Upper lobe of right lung (tissue), 1 donor: ENCODE measurements around the gene TMPRSS5. TPM values are rescaled to one million over a fixed set of nuclear protein-coding genes. Genes with fewer than 3 reads are reported as not detected.
A peak's percentile ranks its signal among the peaks of the same experiment; 100 is the strongest.

Source experiments
- ATAC-seq: fragments of 200-7000 bp; cut with Tn5 transposase; one replicate; pipeline ENCODE4 v1.9.1; 2020; ENCODE audit warnings: mild to moderate bottlenecking, moderate library complexity
- DNase-seq: peaks from one replicate; pipeline ENCODE4 v3.0.0-alpha.2; 2020
- H3K27ac ChIP-seq: fragments of 200-600 bp; one replicate; pipeline ENCODE4 v1.8.0; 2022
- H3K27me3 ChIP-seq: fragments of 200-600 bp; one replicate; pipeline ENCODE4 v1.8.0; 2022; ENCODE audit warnings: mild to moderate bottlenecking
- H3K36me3 ChIP-seq: fragments of 200-600 bp; one replicate; pipeline ENCODE4 v1.8.0; 2022
- H3K4me1 ChIP-seq: fragments of 200-600 bp; one replicate; pipeline ENCODE4 v1.8.0; 2022
- H3K4me3 ChIP-seq: fragments of 200-600 bp; one replicate; pipeline ENCODE4 v1.8.0; 2022; ENCODE audit warnings: mild to moderate bottlenecking
- H3K9me3 ChIP-seq: fragments of 200-600 bp; one replicate; pipeline ENCODE4 v1.8.0; 2022
- intact Hi-C: fragments of 100-400 bp; cut with DNase I; formaldehyde crosslinking; loops from one replicate; pipeline ENCODE4 v1.11.0; 2022
- total RNA-seq: library from RNA; stranded (reverse); fragmentation: NEBNext Ultra II Directional; extraction: Animal tissue kit (Norgen Biotek cat#: 25700); gene quantifications from one replicate; pipeline ENCODE4 v1.2.1, GENCODE V29; 2021
- TF ChIP-seq, protein P1 (sequence below): fragments of 200-600 bp; IDR thresholded peaks from one replicate; pipeline ENCODE4 v1.8.0; 2022; ENCODE audit warnings: antibody characterized with exemption
- donor health status: DM: no; HTN: yes; CAD: no; lungs with severe emphysema.

TMPRSS5 gene
- total RNA-seq, 1 donor from 2014 or later, result 0.69 TPM

DNA sequence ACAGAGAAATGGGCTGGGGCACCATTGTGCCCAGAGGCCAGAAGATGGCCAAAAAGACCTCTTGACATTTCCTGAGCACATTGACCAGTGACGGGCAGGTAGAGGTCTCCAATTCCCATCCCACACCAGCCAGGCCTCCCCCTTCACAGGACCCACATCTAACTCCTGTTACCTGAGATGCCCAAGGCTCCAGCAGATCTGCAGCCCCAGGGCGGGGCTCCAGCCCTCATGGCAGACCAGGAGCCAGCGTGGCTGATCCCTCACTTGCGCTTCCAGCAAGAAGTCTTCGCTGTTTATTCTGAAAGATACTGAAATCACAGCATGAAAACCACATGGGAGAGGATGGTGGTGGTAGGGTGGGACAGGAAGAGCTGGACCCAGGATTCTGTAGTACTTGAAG lies 9.0 kb downstream of the TMPRSS5 start:
- Histone ChIP-seq H3K27ac (no peak overlapping the region), H3K27me3 (no peaks in the 10 kb centered on the region), H3K9me3 (no peaks in the 10 kb centered on the region), H3K4me3 (no peak overlapping the region), H3K4me1 (no peaks in the 10 kb centered on the region), H3K36me3 (no peaks in the 10 kb centered on the region)
- ATAC-seq (no peak), DNase-seq (no peak)
- TF ChIP-seq, protein P1, sequence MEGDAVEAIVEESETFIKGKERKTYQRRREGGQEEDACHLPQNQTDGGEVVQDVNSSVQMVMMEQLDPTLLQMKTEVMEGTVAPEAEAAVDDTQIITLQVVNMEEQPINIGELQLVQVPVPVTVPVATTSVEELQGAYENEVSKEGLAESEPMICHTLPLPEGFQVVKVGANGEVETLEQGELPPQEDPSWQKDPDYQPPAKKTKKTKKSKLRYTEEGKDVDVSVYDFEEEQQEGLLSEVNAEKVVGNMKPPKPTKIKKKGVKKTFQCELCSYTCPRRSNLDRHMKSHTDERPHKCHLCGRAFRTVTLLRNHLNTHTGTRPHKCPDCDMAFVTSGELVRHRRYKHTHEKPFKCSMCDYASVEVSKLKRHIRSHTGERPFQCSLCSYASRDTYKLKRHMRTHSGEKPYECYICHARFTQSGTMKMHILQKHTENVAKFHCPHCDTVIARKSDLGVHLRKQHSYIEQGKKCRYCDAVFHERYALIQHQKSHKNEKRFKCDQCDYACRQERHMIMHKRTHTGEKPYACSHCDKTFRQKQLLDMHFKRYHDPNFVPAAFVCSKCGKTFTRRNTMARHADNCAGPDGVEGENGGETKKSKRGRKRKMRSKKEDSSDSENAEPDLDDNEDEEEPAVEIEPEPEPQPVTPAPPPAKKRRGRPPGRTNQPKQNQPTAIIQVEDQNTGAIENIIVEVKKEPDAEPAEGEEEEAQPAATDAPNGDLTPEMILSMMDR, result no peak
- intact Hi-C loops, result no loop called here

DNA sequence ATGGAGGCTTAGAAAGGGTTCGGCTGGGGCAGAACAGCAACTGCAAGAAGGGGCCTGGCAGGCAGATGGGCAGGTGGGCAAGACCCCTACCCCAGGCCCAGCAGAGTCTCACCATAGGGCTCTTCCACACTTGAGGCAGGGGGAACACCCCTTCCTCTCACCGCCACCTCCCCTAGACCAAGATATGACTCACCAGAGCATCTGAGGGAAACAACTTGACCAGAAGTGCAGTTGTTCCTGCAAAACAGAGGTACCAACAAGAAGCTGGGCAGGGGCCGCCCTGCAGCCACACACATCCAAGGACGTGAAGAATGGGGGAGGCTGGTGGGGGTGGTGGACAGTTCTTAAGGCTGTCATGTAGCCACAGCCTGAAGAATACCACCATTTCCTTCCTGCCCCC lies 10.9 kb downstream of the TMPRSS5 start:
- Histone ChIP-seq H3K9me3 (no peaks in the 10 kb centered on the region), H3K36me3 (no peaks in the 10 kb centered on the region), H3K27ac (no peak overlapping the region), H3K4me1 (no peaks in the 10 kb centered on the region), H3K27me3 (no peaks in the 10 kb centered on the region), H3K4me3 (no peak overlapping the region)
- TF ChIP-seq, protein P1, result no peak
- intact Hi-C loops, result no loop called here
- no peak for ATAC-seq
- DNase-seq, result no peak

DNA sequence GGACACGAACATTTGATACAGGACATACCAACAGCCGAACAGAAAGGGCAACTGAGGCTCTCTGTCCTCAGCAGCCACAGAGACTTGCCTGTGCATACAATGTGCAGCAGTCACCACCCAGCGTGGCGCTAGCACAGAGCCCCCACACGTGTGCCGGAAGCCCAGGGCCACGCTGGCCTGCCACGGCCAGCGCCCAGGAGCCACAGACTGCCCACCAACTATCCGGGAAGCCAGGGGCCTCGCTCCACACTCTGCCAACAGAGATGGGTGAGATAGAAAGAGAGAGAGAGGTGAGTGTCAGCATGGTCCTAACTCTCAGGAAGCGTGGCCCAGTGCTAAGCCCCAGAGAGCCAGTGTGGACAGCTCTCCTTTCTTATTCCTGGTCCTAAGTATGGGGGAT lies 11.7 kb downstream of the TMPRSS5 start:
- ATAC-seq (no peak), DNase-seq (no peak)
- no peak overlapping the region for H3K27ac ChIP-seq
- no peaks in the 10 kb centered on the region for H3K9me3 ChIP-seq
- H3K27me3 ChIP-seq, result no peaks in the 10 kb centered on the region
- TF ChIP-seq, protein P1, result no peak
- no peak overlapping the region for H3K4me3 ChIP-seq
- H3K4me1 ChIP-seq, result no peaks in the 10 kb centered on the region
- no peaks in the 10 kb centered on the region for H3K36me3 ChIP-seq
- intact Hi-C loops, result no loop called here

DNA sequence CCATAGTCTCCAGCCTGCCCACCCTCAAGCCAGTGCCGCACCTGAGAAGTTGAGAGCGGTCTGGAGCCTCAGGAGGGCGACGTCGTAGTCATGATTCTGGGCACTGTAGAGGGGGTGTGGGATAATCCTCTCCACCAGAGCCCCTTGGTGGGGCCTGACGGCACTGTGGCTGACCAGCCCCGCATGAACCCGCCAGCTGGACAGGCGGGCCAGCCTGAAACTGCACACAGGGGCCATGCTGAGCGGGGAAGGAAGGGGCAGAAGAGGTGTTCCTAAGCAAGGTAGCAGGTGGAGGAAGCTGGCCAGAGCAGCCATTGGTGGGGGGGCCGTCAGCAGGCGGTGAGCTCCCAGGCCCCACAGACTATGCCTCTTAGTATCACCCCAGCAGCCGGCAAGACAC lies 13.1 kb downstream of the TMPRSS5 start:
- Histone ChIP-seq H3K4me1 (no peaks in the 10 kb centered on the region), H3K9me3 (no peaks in the 10 kb centered on the region), H3K27ac (no peak overlapping the region), H3K36me3 (no peaks in the 10 kb centered on the region), H3K27me3 (no peaks in the 10 kb centered on the region), H3K4me3 (no peak overlapping the region)
- intact Hi-C loops, result no loop called here
- TF ChIP-seq, protein P1, result no peak
- no peak for DNase-seq
- no peak for ATAC-seq

DNA sequence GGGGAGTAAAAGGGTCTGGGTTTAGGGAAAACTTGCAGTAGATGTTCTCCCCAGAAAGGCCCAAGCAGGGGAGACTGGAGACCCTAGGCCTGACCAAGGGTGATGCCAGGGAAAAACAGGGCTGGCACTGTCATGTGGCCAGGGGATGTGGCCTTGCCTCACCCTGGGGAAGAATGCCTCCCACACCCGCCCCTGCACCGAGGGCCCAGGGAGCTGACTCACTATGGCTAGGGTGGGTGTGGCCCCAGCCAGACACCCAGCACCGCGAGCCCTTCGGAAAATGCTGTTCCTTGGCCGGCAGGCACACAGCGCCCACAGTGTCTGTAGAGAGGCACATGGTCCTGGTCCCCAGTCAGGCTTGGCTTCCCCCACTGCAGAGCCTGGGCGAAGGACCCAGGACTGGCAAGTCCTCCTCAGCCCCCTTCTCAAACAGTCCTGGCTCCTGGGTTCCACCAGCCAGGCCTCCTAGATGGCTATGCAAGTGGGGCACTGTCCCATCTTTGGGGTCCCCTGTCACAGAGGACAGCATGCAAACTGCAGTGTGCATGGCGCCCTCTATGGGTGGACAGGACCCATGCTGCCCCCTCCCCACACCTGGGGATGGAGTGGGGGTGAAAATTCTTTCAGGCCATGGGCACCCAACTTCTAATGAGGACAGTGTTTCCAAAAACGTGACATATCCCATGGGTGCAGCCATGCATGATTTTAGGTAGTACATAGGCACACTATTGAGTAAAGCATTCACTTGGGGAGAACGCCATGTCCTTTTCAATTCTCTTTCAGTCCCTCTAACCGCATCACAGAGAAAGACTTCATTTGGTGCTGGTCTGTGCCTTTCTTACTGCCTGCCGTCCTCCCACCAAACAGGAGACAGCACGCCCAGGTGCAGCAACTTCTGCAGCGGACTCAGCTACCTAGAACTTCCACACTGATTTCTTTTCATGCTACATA lies 15.2 kb downstream of the TMPRSS5 start:
- Histone ChIP-seq H3K4me3 (no peak overlapping the region), H3K4me1 (no peaks in the 10 kb centered on the region), H3K27ac (no peak overlapping the region), H3K27me3 (no peaks in the 10 kb centered on the region), H3K36me3 (no peaks in the 10 kb centered on the region), H3K9me3 (no peaks in the 10 kb centered on the region)
- intact Hi-C loops, result no loop called here
- ATAC-seq, result peak; percentile 88
- TF ChIP-seq, protein P1, result peak; percentile 24
- DNase-seq, result peak; percentile 84
